Measurements from ENCODE around the gene HTT-AS. TPM values are rescaled to one million over a fixed set of nuclear protein-coding genes. Genes with fewer than 3 reads are reported as not detected.

Gene HTT-AS
- total RNA-seq, 1 donor from 2014 or later: not detected

GRCh38 chr4:3047464-3048286 is 26.7 kb downstream of the HTT-AS start:
- H3K9me3 Mint-ChIP-seq (ENCODE audit: low read depth): no peaks in the 10 kb centered on the region
- H3K4me1 Mint-ChIP-seq (ENCODE audit: low read depth): peaks cover 5% of the 10 kb centered on the region
- H3K36me3 Mint-ChIP-seq (ENCODE audit: low read depth): no peaks in the 10 kb centered on the region
- H3K27ac Mint-ChIP-seq (ENCODE audit: unreplicated experiment): no peak overlapping the region
- peak; percentile 84 for TF ChIP-seq CTCF (IDR thresholded peaks at IDR 0.05)
- peaks cover 28% of the 10 kb centered on the region for H3K27me3 Mint-ChIP-seq (ENCODE audit: low read depth)
- no peak overlapping the region for H3K4me3 Mint-ChIP-seq (ENCODE audit: unreplicated experiment)
- no peak for DNase-seq (ENCODE audit: low spot score)

- no peak overlapping the region for H3K27ac Mint-ChIP-seq (ENCODE audit: unreplicated experiment)
- H3K4me1 Mint-ChIP-seq (ENCODE audit: low read depth): peaks cover 5% of the 10 kb centered on the region
- no peaks in the 10 kb centered on the region for H3K9me3 Mint-ChIP-seq (ENCODE audit: low read depth)
- no peaks in the 10 kb centered on the region for H3K36me3 Mint-ChIP-seq (ENCODE audit: low read depth)
- DNase-seq (ENCODE audit: low spot score): no peak
- H3K4me3 Mint-ChIP-seq (ENCODE audit: unreplicated experiment): no peak overlapping the region
- no peak for TF ChIP-seq CTCF (IDR thresholded peaks at IDR 0.05)
- peaks cover 30% of the 10 kb centered on the region for H3K27me3 Mint-ChIP-seq (ENCODE audit: low read depth)
Observed at GRCh38 chr4:3046623-3047022, 27.7 kb downstream of the HTT-AS start.

- Mint-ChIP-seq H3K4me1 (ENCODE audit: low read depth) (peaks cover 5% of the 10 kb centered on the region), H3K27me3 (ENCODE audit: low read depth) (peaks cover 25% of the 10 kb centered on the region), H3K27ac (ENCODE audit: unreplicated experiment) (no peak overlapping the region), H3K36me3 (ENCODE audit: low read depth) (no peaks in the 10 kb centered on the region), H3K9me3 (ENCODE audit: low read depth) (no peaks in the 10 kb centered on the region), H3K4me3 (ENCODE audit: unreplicated experiment) (no peak overlapping the region)
- no peak for DNase-seq (ENCODE audit: low spot score)
- no peak for TF ChIP-seq CTCF (IDR thresholded peaks at IDR 0.05)
Observed at GRCh38 chr4:3046162-3046561, 28.2 kb downstream of the HTT-AS start.

GRCh38 chr4:3044870-3045819 is 29.2 kb downstream of the HTT-AS start:
- Mint-ChIP-seq H3K27ac (ENCODE audit: unreplicated experiment) (no peak overlapping the region), H3K4me1 (ENCODE audit: low read depth) (peaks cover 5% of the 10 kb centered on the region), H3K27me3 (ENCODE audit: low read depth) (peaks cover 23% of the 10 kb centered on the region), H3K9me3 (ENCODE audit: low read depth) (no peaks in the 10 kb centered on the region), H3K4me3 (ENCODE audit: unreplicated experiment) (no peak overlapping the region), H3K36me3 (ENCODE audit: low read depth) (no peaks in the 10 kb centered on the region)
- no peak for DNase-seq (ENCODE audit: low spot score)
- TF ChIP-seq CTCF (IDR thresholded peaks at IDR 0.05): no peak

All from chondrocyte (in vitro differentiated cells).